HT-29 (cell line): ENCODE measurements around the gene ZNF580. TPM values are rescaled to one million over a fixed set of nuclear protein-coding genes. Genes with fewer than 3 reads are reported as not detected.

Experiments
- DNase-seq: peaks from one replicate; pipeline ENCODE4 v3.0.0-alpha.2; 2015; ENCODE audit warnings: low spot score
- total RNA-seq: library from RNA; depleted of rRNA; stranded (reverse); fragments of >200 nt; shearing (Covaris generic); gene quantifications from 2 replicates; pipeline ENCODE4 v1.2.3, GENCODE V29; 2014; rRNA removed

The ZNF580 gene
- total RNA-seq, 1 experiment from 2014 or later, result 18.8 TPM

- DNase-seq, result no peak
These were observed 50.2 kb downstream of the ZNF580 start for GRCh38 chr19:55690769-55691545.

- DNase-seq, result no peak
These were observed 51.0 kb downstream of the ZNF580 start for GRCh38 chr19:55691561-55692481.

GRCh38 chr19:55692681-55693081, 51.9 kb downstream of the ZNF580 start:
- DNase-seq, result no peak

Other genes with a start within 250 kb of the ZNF580 start
- gene UBE2S, start 233.2 kb upstream of the ZNF580 start, total RNA-seq, result 2,696 and 2,806 TPM in 2 replicates
- not detected in 2 replicates for gene SHISA7, start 197.7 kb upstream of the ZNF580 start, total RNA-seq
- 323 and 339 TPM in 2 replicates for gene ISOC2, start 179.4 kb upstream of the ZNF580 start, total RNA-seq
- 0.41 and 0.83 TPM in 2 replicates for gene C19orf85, start 176.3 kb upstream of the ZNF580 start, total RNA-seq
- gene ZNF628, start 164.4 kb upstream of the ZNF580 start, total RNA-seq, result 29.9 TPM in 2 replicates
- 28.9 and 34.9 TPM in 2 replicates for gene NAT14, start 155.8 kb upstream of the ZNF580 start, total RNA-seq
- 0.18 TPM in 1 of 2 replicates, not detected in the other for gene SSC5D, start 152.6 kb upstream of the ZNF580 start, total RNA-seq
- gene SBK2, start 103.9 kb upstream of the ZNF580 start, total RNA-seq, result not detected in 2 replicates
- 0.16 and 0.53 TPM in 2 replicates for gene SBK3, start 95.5 kb upstream of the ZNF580 start, total RNA-seq
- gene ZNF579, start 60.2 kb upstream of the ZNF580 start, total RNA-seq, result 17.0 and 23.1 TPM in 2 replicates
- gene FIZ1, start 41.5 kb upstream of the ZNF580 start, total RNA-seq, result 15.9 and 19.2 TPM in 2 replicates
- 69.6 and 81.2 TPM in 2 replicates for gene ZNF524, start 40.7 kb upstream of the ZNF580 start, total RNA-seq
- gene ZNF865, start 35.4 kb upstream of the ZNF580 start, total RNA-seq, result 9.1 and 9.6 TPM in 2 replicates
- 17.5 and 19.9 TPM in 2 replicates for gene ZNF784, start 16.4 kb upstream of the ZNF580 start, total RNA-seq
- gene ZNF581, start 2.6 kb downstream of the ZNF580 start, total RNA-seq, result 40.9 and 43.2 TPM in 2 replicates
- 9.7 and 11.4 TPM in 2 replicates for gene CCDC106, start 7.2 kb downstream of the ZNF580 start, total RNA-seq
- 799 and 894 TPM in 2 replicates for gene U2AF2, start 14.0 kb downstream of the ZNF580 start, total RNA-seq
- 195 and 216 TPM in 2 replicates for gene EPN1, start 34.2 kb downstream of the ZNF580 start, total RNA-seq
- gene NLRP9, start 97.4 kb downstream of the ZNF580 start, total RNA-seq, result not detected in 2 replicates
- not detected in 2 replicates for gene RFPL4A, start 118.1 kb downstream of the ZNF580 start, total RNA-seq
- not detected in 2 replicates for gene RFPL4AL1, start 128.1 kb downstream of the ZNF580 start, total RNA-seq
- gene NLRP11, start 191.0 kb downstream of the ZNF580 start, total RNA-seq, result 0.08 TPM in 1 of 2 replicates, not detected in the other
- gene NLRP4, start 195.5 kb downstream of the ZNF580 start, total RNA-seq, result not detected in 2 replicates